Measurements from ENCODE around the gene EIF3CL. TPM values are rescaled to one million over a fixed set of nuclear protein-coding genes. Genes with fewer than 3 reads are reported as not detected.

EIF3CL gene
- 61.3 to 116 TPM (median 76.6 TPM) in 5 replicates for total RNA-seq (2022; extraction: Qiagen RNA extraction)

GRCh38 chr16:28403220-28404072 lies at the start of gene EIF3CL:
EIF3CL (minus strand) TSS chr16:28403841; CDS start chr16:28403618, 223 bp downstream.

GRCh38 chr16:28363408-28363807 lies 40.2 kb downstream of the EIF3CL start, which contains the start of gene NPIPB6:
NPIPB6 (minus strand) TSS chr16:28363508; CDS start chr16:28362822, 686 bp downstream.

Other genes with a start within 250 kb of the EIF3CL start
- gene XPO6, start 191.9 kb downstream of the EIF3CL start, total RNA-seq (2022; extraction: Qiagen RNA extraction): 72.7 to 100 TPM (median 97.3 TPM) in 5 replicates
- gene SBK1, start 111.3 kb downstream of the EIF3CL start, total RNA-seq (2022; extraction: Qiagen RNA extraction): 0.26 to 0.34 TPM (median 0.29 TPM) in 5 replicates
- gene NPIPB6, start 40.3 kb downstream of the EIF3CL start, total RNA-seq (2022; extraction: Qiagen RNA extraction): 1.2 to 2.3 TPM (median 1.5 TPM) in 5 replicates
- gene NPIPB7, start 68.5 kb upstream of the EIF3CL start, total RNA-seq (2022; extraction: Qiagen RNA extraction): 0.11 to 0.36 TPM (median 0.21 TPM) in 4 of 5 replicates, not detected in the other
- gene CLN3, start 88.2 kb upstream of the EIF3CL start, total RNA-seq (2022; extraction: Qiagen RNA extraction): 19.6 to 39.3 TPM (median 32.8 TPM) in 5 replicates
- gene APOBR, start 90.8 kb upstream of the EIF3CL start, total RNA-seq (2022; extraction: Qiagen RNA extraction): 0.03 to 0.13 TPM (median 0.05 TPM) in 5 replicates
- gene IL27, start 103.0 kb upstream of the EIF3CL start, total RNA-seq (2022; extraction: Qiagen RNA extraction): not detected in 5 replicates
- gene NUPR1, start 135.1 kb upstream of the EIF3CL start, total RNA-seq (2022; extraction: Qiagen RNA extraction): 10.8 to 18.9 TPM (median 14.9 TPM) in 5 replicates
- 22.2 to 23.7 TPM (median 22.4 TPM) in 5 replicates for gene SGF29, start 150.1 kb upstream of the EIF3CL start, total RNA-seq (2022; extraction: Qiagen RNA extraction)
- gene SULT1A2, start 193.2 kb upstream of the EIF3CL start, total RNA-seq (2022; extraction: Qiagen RNA extraction): 0.07 to 0.14 TPM in 2 of 5 replicates, not detected in the others
- 4.5 to 6.0 TPM (median 5.7 TPM) in 5 replicates for gene SULT1A1, start 206.2 kb upstream of the EIF3CL start, total RNA-seq (2022; extraction: Qiagen RNA extraction)
- gene NPIPB8, start 234.2 kb upstream of the EIF3CL start, total RNA-seq (2022; extraction: Qiagen RNA extraction): 0.32 to 0.44 TPM (median 0.39 TPM) in 3 of 5 replicates, not detected in the others

Data from A549 treated with AZD2906 at 1 μM for 4 hours (cell line).